Measurements from ENCODE around the gene EPS8.

- no peak for TF ChIP-seq CTCF (IDR thresholded peaks at IDR 0.05)
- no peak for TF ChIP-seq POLR2AphosphoS5 (IDR thresholded peaks at IDR 0.05; ENCODE audit: insufficient read depth in 1 of 2, low read depth in 1 of 2)
- no peak for TF ChIP-seq POLR2A (IDR thresholded peaks at IDR 0.05)
These were observed 29.2 kb upstream of the EPS8 start for GRCh38 chr12:15818418-15818817.

Measured in vagina (tissue), 2 donors.